Lung (tissue), 12 donors: Measurements from ENCODE around the gene CLASP1. TPM values are rescaled to one million over a fixed set of nuclear protein-coding genes. Genes with fewer than 3 reads are reported as not detected.

Source experiments
- ATAC-seq: fragments of 200-7000 bp; cut with Tn5 transposase; one replicate; pipeline ENCODE4 v1.9.1; 2020; ENCODE audit warnings: moderate number of reproducible peaks; ENCODE audit not compliant: insufficient read depth, low FRiP score
- DNase-seq, 3 donors: peaks; one replicate each; pipeline ENCODE4 v3.0.0-alpha.2; 2013 to 2017
- H3K27ac ChIP-seq, 2 donors: one replicate each; pipeline ENCODE4 v1.5.1; 2013; ENCODE audit warnings: mild to moderate bottlenecking in 2 of 2, moderate library complexity in 2 of 2, control low read depth in 1 of 2, inconsistent platforms in 1 of 2, low read depth in 1 of 2, low read length in 1 of 2
- H3K27me3 ChIP-seq, 3 donors: one replicate each; pipeline ENCODE4 v1.5.1; 2013; ENCODE audit warnings: low read length in 2 of 3; ENCODE audit not compliant: control insufficient read depth in 3 of 3, insufficient read depth in 3 of 3
- H3K36me3 ChIP-seq, 4 donors: one replicate each; pipeline ENCODE4 v1.5.1; 2013; ENCODE audit warnings: low read length in 4 of 4, mild to moderate bottlenecking in 1 of 4, moderate library complexity in 1 of 4; ENCODE audit not compliant: control insufficient read depth in 4 of 4, insufficient read depth in 4 of 4
- H3K4me1 ChIP-seq, 5 donors: one replicate each; pipeline ENCODE4 v1.5.1; 2013; ENCODE audit warnings: low read length in 5 of 5, mild to moderate bottlenecking in 2 of 5, moderate library complexity in 1 of 5; ENCODE audit not compliant: control insufficient read depth in 5 of 5, insufficient read depth in 5 of 5
- H3K4me3 ChIP-seq: one replicate; pipeline ENCODE4 v1.5.1; 2013; ENCODE audit warnings: mild to moderate bottlenecking, control low read depth, moderate library complexity
- H3K9ac ChIP-seq, 2 donors: one replicate each; pipeline ENCODE4 v1.5.1; 2013; ENCODE audit warnings: low read length in 2 of 2, control low read depth in 1 of 2; ENCODE audit not compliant: insufficient read depth in 1 of 2
- H3K9me3 ChIP-seq, 4 donors: one replicate each; pipeline ENCODE4 v1.5.1; 2013; ENCODE audit warnings: low read length in 3 of 4, mild to moderate bottlenecking in 1 of 4, moderate library complexity in 1 of 4; ENCODE audit not compliant: control insufficient read depth in 4 of 4, insufficient read depth in 3 of 4
- WGBS, 2 donors: extraction: QIAGEN DNeasy Blood & Tissue Kit; methylation state at CpG; one replicate each; pipeline ENCODE4 v1.1.7; 2013; 5-methylcytosine and 5-hydroxymethylcytosine counted together
- polyA plus RNA-seq, 2 donors: library from polyadenylated mRNA; stranded (reverse); fragments of 200-250 nt; gene quantifications; one replicate each; pipeline ENCODE4 v1.2.1, GENCODE V29; 2013
- total RNA-seq, 2 donors: library from RNA; depleted of rRNA in 1 of 2; stranded (reverse); fragments of >200 nt in 1 of 2; gene quantifications; one replicate each; pipeline ENCODE4 v1.2.1, GENCODE V29; 2014 to 2021
- TF ChIP-seq, protein P1 (sequence below): IDR thresholded peaks from 2 replicates; pipeline ENCODE4 v1.5.1; 2012; ENCODE audit warnings: mild to moderate bottlenecking; ENCODE audit errors: control extremely low read depth, extremely low read depth
- donor health status: control.
- donor health status: control.
- donor health status: Bipolar disorder and iron deficiency.
- donor health status: healthy.
- donor health status: DM: yes; HTN: yes; CAD: no.

Gene CLASP1
- total and polyA plus RNA-seq, 4 donors = 7.4 to 128 (median 30.6) TPM

GRCh38 chr2:121505005-121505404 lies 144.3 kb downstream of the CLASP1 start:
- no peak overlapping the region for H3K27ac ChIP-seq
- 85 to 92% methylated on average over 3 of the region's 3 CpGs for WGBS, 2 donors
- H3K36me3 ChIP-seq = peaks cover 7 to 31% (median 24%) of the 10 kb centered on the region in 4 donors
- no peak overlapping the region for H3K9ac ChIP-seq
- no peak for ATAC-seq
- no peak for DNase-seq
- H3K27me3 ChIP-seq = no peaks in the 10 kb centered on the region
- peaks cover 0 to 9% (median 0%) of the 10 kb centered on the region in 5 donors for H3K4me1 ChIP-seq
- no peak overlapping the region for H3K4me3 ChIP-seq
- TF ChIP-seq, protein P1, sequence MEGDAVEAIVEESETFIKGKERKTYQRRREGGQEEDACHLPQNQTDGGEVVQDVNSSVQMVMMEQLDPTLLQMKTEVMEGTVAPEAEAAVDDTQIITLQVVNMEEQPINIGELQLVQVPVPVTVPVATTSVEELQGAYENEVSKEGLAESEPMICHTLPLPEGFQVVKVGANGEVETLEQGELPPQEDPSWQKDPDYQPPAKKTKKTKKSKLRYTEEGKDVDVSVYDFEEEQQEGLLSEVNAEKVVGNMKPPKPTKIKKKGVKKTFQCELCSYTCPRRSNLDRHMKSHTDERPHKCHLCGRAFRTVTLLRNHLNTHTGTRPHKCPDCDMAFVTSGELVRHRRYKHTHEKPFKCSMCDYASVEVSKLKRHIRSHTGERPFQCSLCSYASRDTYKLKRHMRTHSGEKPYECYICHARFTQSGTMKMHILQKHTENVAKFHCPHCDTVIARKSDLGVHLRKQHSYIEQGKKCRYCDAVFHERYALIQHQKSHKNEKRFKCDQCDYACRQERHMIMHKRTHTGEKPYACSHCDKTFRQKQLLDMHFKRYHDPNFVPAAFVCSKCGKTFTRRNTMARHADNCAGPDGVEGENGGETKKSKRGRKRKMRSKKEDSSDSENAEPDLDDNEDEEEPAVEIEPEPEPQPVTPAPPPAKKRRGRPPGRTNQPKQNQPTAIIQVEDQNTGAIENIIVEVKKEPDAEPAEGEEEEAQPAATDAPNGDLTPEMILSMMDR = no peak
- H3K9me3 ChIP-seq = no peaks in the 10 kb centered on the region

DNA sequence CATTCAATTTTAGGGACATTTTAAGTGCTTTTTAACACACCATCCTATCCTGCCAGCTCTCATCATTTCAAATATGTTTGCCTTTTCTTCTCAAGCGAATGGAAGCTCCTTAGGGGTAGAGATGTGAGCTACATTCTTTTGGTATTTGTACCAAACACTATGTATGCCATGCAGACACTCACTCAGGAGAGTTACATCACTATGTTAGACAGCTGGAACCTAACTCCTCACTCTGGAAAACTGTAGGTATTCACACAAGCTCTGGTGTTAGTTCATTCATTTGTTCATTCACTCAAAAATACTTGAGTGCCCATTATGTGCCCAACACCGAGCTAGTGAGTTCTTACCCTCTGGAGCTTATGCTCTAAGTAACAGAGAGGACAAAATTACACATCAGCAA lies 144.9 kb downstream of the CLASP1 start:
- Histone ChIP-seq H3K4me3 (no peak overlapping the region), H3K27ac (peak overlapping the region in 1 of 2 donors; percentile 38), H3K36me3 (peaks cover 7 to 35% (median 25%) of the 10 kb centered on the region in 4 donors), H3K9ac (no peak overlapping the region), H3K27me3 (no peaks in the 10 kb centered on the region), H3K9me3 (no peaks in the 10 kb centered on the region), H3K4me1 (peaks cover 0 to 9% (median 0%) of the 10 kb centered on the region in 5 donors)
- TF ChIP-seq, protein P1 = no peak
- DNase-seq (no peak), ATAC-seq (no peak)
- 98 to 99% methylated on average over 2 of the region's 2 CpGs for WGBS, 2 donors

- H3K27ac ChIP-seq = no peak overlapping the region
- H3K4me3 ChIP-seq = no peak overlapping the region
- DNase-seq (no peak), ATAC-seq (no peak)
- H3K36me3 ChIP-seq = peaks cover 6 to 36% (median 25%) of the 10 kb centered on the region in 4 donors
- TF ChIP-seq, protein P1 = no peak
- H3K9me3 ChIP-seq = no peaks in the 10 kb centered on the region
- WGBS, 2 donors = 96 to 100% methylated on average over 3 of the region's 3 CpGs
- H3K27me3 ChIP-seq = no peaks in the 10 kb centered on the region
- H3K9ac ChIP-seq = no peak overlapping the region
- peaks cover 0 to 9% (median 0%) of the 10 kb centered on the region in 5 donors for H3K4me1 ChIP-seq
These were observed 146.5 kb downstream of the CLASP1 start for GRCh38 chr2:121502781-121503180.

- 91 to 94% methylated on average over 5 of the region's 5 CpGs for WGBS, 2 donors
- H3K27me3 ChIP-seq = no peaks in the 10 kb centered on the region
- DNase-seq (no peak), ATAC-seq (no peak)
- H3K9ac ChIP-seq = no peak overlapping the region
- peaks cover 6 to 34% (median 25%) of the 10 kb centered on the region in 4 donors for H3K36me3 ChIP-seq
- H3K27ac ChIP-seq = no peak overlapping the region
- peaks cover 0 to 9% (median 0%) of the 10 kb centered on the region in 5 donors for H3K4me1 ChIP-seq
- no peaks in the 10 kb centered on the region for H3K9me3 ChIP-seq
- H3K4me3 ChIP-seq = no peak overlapping the region
- TF ChIP-seq, protein P1 = no peak
These were observed 147.0 kb downstream of the CLASP1 start for GRCh38 chr2:121502246-121502645.
